ENCODE results near the gene ANGPTL2.

The ANGPTL2 gene

GRCh38 chr9:127112056-127112455 is 10.4 kb downstream of the ANGPTL2 start:
- Histone ChIP-seq H3K4me1 (ENCODE audit: control insufficient read depth, insufficient read depth, low read length, poor library complexity, severe bottlenecking) (peaks cover 9% of the 10 kb centered on the region), H3K27me3 (replicated peaks; ENCODE audit: control insufficient read depth, insufficient read depth, low read length, poor library complexity, severe bottlenecking) (no peaks in the 10 kb centered on the region), H3K4me3 (ENCODE audit: insufficient read depth, low read depth, low read length, poor library complexity, severe bottlenecking) (no peak overlapping the region), H3K27ac (ENCODE audit: insufficient read depth, low read length, poor library complexity, severe bottlenecking) (no peak overlapping the region), H3K9me3 (ENCODE audit: control insufficient read depth, low read length) (no peaks in the 10 kb centered on the region), H3K36me3 (ENCODE audit: control insufficient read depth, insufficient read depth, low read length) (no peaks in the 10 kb centered on the region)
- DNase-seq, result no peak

- no peak overlapping the region for H3K4me3 ChIP-seq (ENCODE audit: insufficient read depth, low read depth, low read length, poor library complexity, severe bottlenecking)
- no peak for DNase-seq
- H3K36me3 ChIP-seq (ENCODE audit: control insufficient read depth, insufficient read depth, low read length), result no peaks in the 10 kb centered on the region
- H3K4me1 ChIP-seq (ENCODE audit: control insufficient read depth, insufficient read depth, low read length, poor library complexity, severe bottlenecking), result no peaks in the 10 kb centered on the region
- H3K9me3 ChIP-seq (ENCODE audit: control insufficient read depth, low read length), result no peaks in the 10 kb centered on the region
- H3K27ac ChIP-seq (ENCODE audit: insufficient read depth, low read length, poor library complexity, severe bottlenecking), result no peak overlapping the region
- H3K27me3 ChIP-seq (replicated peaks; ENCODE audit: control insufficient read depth, insufficient read depth, low read length, poor library complexity, severe bottlenecking), result no peaks in the 10 kb centered on the region
Measured at GRCh38 chr9:127109212-127109711, 13.2 kb downstream of the ANGPTL2 start.

GRCh38 chr9:127107929-127108876 is 14.2 kb downstream of the ANGPTL2 start:
- Histone ChIP-seq H3K27ac (ENCODE audit: insufficient read depth, low read length, poor library complexity, severe bottlenecking) (no peak overlapping the region), H3K36me3 (ENCODE audit: control insufficient read depth, insufficient read depth, low read length) (no peaks in the 10 kb centered on the region), H3K27me3 (replicated peaks; ENCODE audit: control insufficient read depth, insufficient read depth, low read length, poor library complexity, severe bottlenecking) (no peaks in the 10 kb centered on the region), H3K4me1 (ENCODE audit: control insufficient read depth, insufficient read depth, low read length, poor library complexity, severe bottlenecking) (no peaks in the 10 kb centered on the region), H3K9me3 (ENCODE audit: control insufficient read depth, low read length) (no peaks in the 10 kb centered on the region), H3K4me3 (ENCODE audit: insufficient read depth, low read depth, low read length, poor library complexity, severe bottlenecking) (no peak overlapping the region)
- no peak for DNase-seq

GRCh38 chr9:127107171-127107928 is 15.1 kb downstream of the ANGPTL2 start:
- Histone ChIP-seq H3K9me3 (ENCODE audit: control insufficient read depth, low read length) (no peaks in the 10 kb centered on the region), H3K36me3 (ENCODE audit: control insufficient read depth, insufficient read depth, low read length) (no peaks in the 10 kb centered on the region), H3K4me3 (ENCODE audit: insufficient read depth, low read depth, low read length, poor library complexity, severe bottlenecking) (no peak overlapping the region), H3K27me3 (replicated peaks; ENCODE audit: control insufficient read depth, insufficient read depth, low read length, poor library complexity, severe bottlenecking) (no peaks in the 10 kb centered on the region), H3K27ac (ENCODE audit: insufficient read depth, low read length, poor library complexity, severe bottlenecking) (no peak overlapping the region), H3K4me1 (ENCODE audit: control insufficient read depth, insufficient read depth, low read length, poor library complexity, severe bottlenecking) (no peaks in the 10 kb centered on the region)
- DNase-seq, result no peak

- no peaks in the 10 kb centered on the region for H3K36me3 ChIP-seq (ENCODE audit: control insufficient read depth, insufficient read depth, low read length)
- DNase-seq, result no peak
- no peaks in the 10 kb centered on the region for H3K4me1 ChIP-seq (ENCODE audit: control insufficient read depth, insufficient read depth, low read length, poor library complexity, severe bottlenecking)
Measured at GRCh38 chr9:127106466-127106855, 16.0 kb downstream of the ANGPTL2 start.

GRCh38 chr9:127105805-127106465 is 16.5 kb downstream of the ANGPTL2 start:
- Histone ChIP-seq H3K9me3 (ENCODE audit: control insufficient read depth, low read length) (no peaks in the 10 kb centered on the region), H3K27me3 (replicated peaks; ENCODE audit: control insufficient read depth, insufficient read depth, low read length, poor library complexity, severe bottlenecking) (no peaks in the 10 kb centered on the region), H3K36me3 (ENCODE audit: control insufficient read depth, insufficient read depth, low read length) (no peaks in the 10 kb centered on the region), H3K4me3 (ENCODE audit: insufficient read depth, low read depth, low read length, poor library complexity, severe bottlenecking) (no peak overlapping the region), H3K4me1 (ENCODE audit: control insufficient read depth, insufficient read depth, low read length, poor library complexity, severe bottlenecking) (no peaks in the 10 kb centered on the region), H3K27ac (ENCODE audit: insufficient read depth, low read length, poor library complexity, severe bottlenecking) (no peak overlapping the region)
- no peak for DNase-seq

More at GRCh38 chr9:127106466-127106855, 16.0 kb downstream of the ANGPTL2 start:
- Histone ChIP-seq H3K27me3 (replicated peaks; ENCODE audit: control insufficient read depth, insufficient read depth, low read length, poor library complexity, severe bottlenecking) (no peaks in the 10 kb centered on the region), H3K4me3 (ENCODE audit: insufficient read depth, low read depth, low read length, poor library complexity, severe bottlenecking) (no peak overlapping the region), H3K9me3 (ENCODE audit: control insufficient read depth, low read length) (no peaks in the 10 kb centered on the region), H3K27ac (ENCODE audit: insufficient read depth, low read length, poor library complexity, severe bottlenecking) (no peak overlapping the region)

GRCh38 chr9:127104581-127105311 is 17.7 kb downstream of the ANGPTL2 start:
- no peaks in the 10 kb centered on the region for H3K9me3 ChIP-seq (ENCODE audit: control insufficient read depth, low read length)
- DNase-seq, result no peak
- H3K4me1 ChIP-seq (ENCODE audit: control insufficient read depth, insufficient read depth, low read length, poor library complexity, severe bottlenecking), result no peaks in the 10 kb centered on the region
- H3K36me3 ChIP-seq (ENCODE audit: control insufficient read depth, insufficient read depth, low read length), result no peaks in the 10 kb centered on the region
- no peak overlapping the region for H3K4me3 ChIP-seq (ENCODE audit: insufficient read depth, low read depth, low read length, poor library complexity, severe bottlenecking)
- no peaks in the 10 kb centered on the region for H3K27me3 ChIP-seq (replicated peaks; ENCODE audit: control insufficient read depth, insufficient read depth, low read length, poor library complexity, severe bottlenecking)
- no peak overlapping the region for H3K27ac ChIP-seq (ENCODE audit: insufficient read depth, low read length, poor library complexity, severe bottlenecking)

GRCh38 chr9:127102788-127103187 is 19.6 kb downstream of the ANGPTL2 start:
- Histone ChIP-seq H3K27me3 (replicated peaks; ENCODE audit: control insufficient read depth, insufficient read depth, low read length, poor library complexity, severe bottlenecking) (no peaks in the 10 kb centered on the region), H3K4me1 (ENCODE audit: control insufficient read depth, insufficient read depth, low read length, poor library complexity, severe bottlenecking) (no peaks in the 10 kb centered on the region), H3K36me3 (ENCODE audit: control insufficient read depth, insufficient read depth, low read length) (no peaks in the 10 kb centered on the region), H3K4me3 (ENCODE audit: insufficient read depth, low read depth, low read length, poor library complexity, severe bottlenecking) (no peak overlapping the region), H3K9me3 (ENCODE audit: control insufficient read depth, low read length) (no peaks in the 10 kb centered on the region), H3K27ac (ENCODE audit: insufficient read depth, low read length, poor library complexity, severe bottlenecking) (no peak overlapping the region)
- no peak for DNase-seq

GRCh38 chr9:127102176-127102575 is 20.3 kb downstream of the ANGPTL2 start:
- Histone ChIP-seq H3K27me3 (replicated peaks; ENCODE audit: control insufficient read depth, insufficient read depth, low read length, poor library complexity, severe bottlenecking) (no peaks in the 10 kb centered on the region), H3K36me3 (ENCODE audit: control insufficient read depth, insufficient read depth, low read length) (no peaks in the 10 kb centered on the region), H3K27ac (ENCODE audit: insufficient read depth, low read length, poor library complexity, severe bottlenecking) (no peak overlapping the region), H3K9me3 (ENCODE audit: control insufficient read depth, low read length) (no peaks in the 10 kb centered on the region), H3K4me3 (ENCODE audit: insufficient read depth, low read depth, low read length, poor library complexity, severe bottlenecking) (no peak overlapping the region), H3K4me1 (ENCODE audit: control insufficient read depth, insufficient read depth, low read length, poor library complexity, severe bottlenecking) (no peaks in the 10 kb centered on the region)
- no peak for DNase-seq

Measured in effector memory CD4-positive, alpha-beta T cell (primary cell).